Left forelimb (tissue), 1 donor: ENCODE results near the gene DVL3.
A peak's percentile ranks its signal among the peaks of the same experiment; 100 is the strongest.

ENCODE experiments used
- DNase-seq: peaks from one replicate; pipeline ENCODE4 v3.0.0-alpha.2; 2018; ENCODE audit warnings: low spot score

DVL3 gene

GRCh38 chr3:184176377-184177330 lies 21.5 kb downstream of the DVL3 start:
- no peak for DNase-seq

- DNase-seq = no peak
These were observed 22.2 kb downstream of the DVL3 start for GRCh38 chr3:184177331-184177731.

- DNase-seq = no peak
These were observed 22.7 kb downstream of the DVL3 start for GRCh38 chr3:184177767-184178306.

- no peak for DNase-seq
These were observed 23.5 kb downstream of the DVL3 start for GRCh38 chr3:184178521-184179138.

- no peak for DNase-seq
These were observed 25.0 kb downstream of the DVL3 start for GRCh38 chr3:184180165-184180564.

- DNase-seq = no peak
These were observed 26.4 kb downstream of the DVL3 start for GRCh38 chr3:184181596-184181995.

- DNase-seq = no peak
These were observed 28.5 kb downstream of the DVL3 start for GRCh38 chr3:184183679-184184078.

GRCh38 chr3:184184546-184185230 lies 29.5 kb downstream of the DVL3 start:
- DNase-seq = no peak

GRCh38 chr3:184185461-184186183 lies 30.4 kb downstream of the DVL3 start:
- peak; percentile 100 for DNase-seq

GRCh38 chr3:184186184-184186901 lies 31.2 kb downstream of the DVL3 start, which contains the start of gene ABCF3:
Gene ABCF3 (plus strand): TSS chr3:184186199. CDS start chr3:184186208, 9 bp downstream.
- no peak for DNase-seq

GRCh38 chr3:184186902-184187207 lies 31.7 kb downstream of the DVL3 start:
- DNase-seq = no peak

- no peak for DNase-seq
These were observed 32.9 kb downstream of the DVL3 start for GRCh38 chr3:184188080-184188479.

GRCh38 chr3:184189421-184189820 lies 34.2 kb downstream of the DVL3 start:
- DNase-seq = no peak

GRCh38 chr3:184192889-184193288 lies 37.7 kb downstream of the DVL3 start:
- no peak for DNase-seq

- no peak for DNase-seq
These were observed 38.9 kb downstream of the DVL3 start for GRCh38 chr3:184193991-184194539.

- no peak for DNase-seq
These were observed 41.4 kb downstream of the DVL3 start for GRCh38 chr3:184196536-184196935.

GRCh38 chr3:184198509-184198908 lies 43.3 kb downstream of the DVL3 start:
- DNase-seq = no peak

- no peak for DNase-seq
These were observed 45.6 kb downstream of the DVL3 start for GRCh38 chr3:184200825-184201224.

GRCh38 chr3:184203526-184203925 lies 48.3 kb downstream of the DVL3 start:
- no peak for DNase-seq

GRCh38 chr3:184209146-184209923 lies 54.2 kb downstream of the DVL3 start:
- no peak for DNase-seq
